HG02938 (cell line): Measurements from ENCODE around the gene LTO1.

Source experiments
- ATAC-seq: cut with Tn5 transposase; IDR thresholded peaks from one replicate; pipeline ENCODE4 v1.9.1; 2021; ENCODE audit warnings: mild to moderate bottlenecking, moderate library complexity; ENCODE audit not compliant: unreplicated experiment

The LTO1 gene

GRCh38 chr11:69682221-69682620, 7.1 kb upstream of the LTO1 start:
- ATAC-seq = no peak

- no peak for ATAC-seq
Observed at GRCh38 chr11:69680688-69681087, 5.5 kb upstream of the LTO1 start.

GRCh38 chr11:69677749-69678148, 2.6 kb upstream of the LTO1 start:
- ATAC-seq = no peak

- ATAC-seq = no peak
Observed at GRCh38 chr11:69674267-69674885, 777 bp downstream of the LTO1 start.

GRCh38 chr11:69671734-69672465, 3.3 kb downstream of the LTO1 start:
- no peak for ATAC-seq

- no peak for ATAC-seq
Observed at GRCh38 chr11:69670158-69670845, 4.9 kb downstream of the LTO1 start.

GRCh38 chr11:69669486-69669885, 5.7 kb downstream of the LTO1 start:
- no peak for ATAC-seq

- ATAC-seq = no peak
Observed at GRCh38 chr11:69667619-69668604, 7.2 kb downstream of the LTO1 start.

- ATAC-seq = no peak
Observed at GRCh38 chr11:69666752-69667536, 8.2 kb downstream of the LTO1 start.

GRCh38 chr11:69666261-69666660, 8.9 kb downstream of the LTO1 start:
- ATAC-seq = no peak

- no peak for ATAC-seq
Observed at GRCh38 chr11:69665669-69666068, 9.5 kb downstream of the LTO1 start.

- no peak for ATAC-seq
Observed at GRCh38 chr11:69664901-69665300, 10.3 kb downstream of the LTO1 start.

- ATAC-seq = no peak
Observed at GRCh38 chr11:69664103-69664775, 10.9 kb downstream of the LTO1 start.

GRCh38 chr11:69663326-69663725, 11.8 kb downstream of the LTO1 start:
- no peak for ATAC-seq

GRCh38 chr11:69662806-69663205, 12.3 kb downstream of the LTO1 start:
- no peak for ATAC-seq

GRCh38 chr11:69662021-69662698, 13.0 kb downstream of the LTO1 start:
- ATAC-seq = no peak

GRCh38 chr11:69661413-69661715, 13.8 kb downstream of the LTO1 start:
- no peak for ATAC-seq

GRCh38 chr11:69660001-69660500, 15.1 kb downstream of the LTO1 start:
- no peak for ATAC-seq

GRCh38 chr11:69659591-69659990, 15.6 kb downstream of the LTO1 start:
- ATAC-seq = no peak
